Naive thymus-derived CD8-positive, alpha-beta T cell (primary cell): ENCODE measurements around the gene UBN2. TPM values are rescaled to one million over a fixed set of nuclear protein-coding genes. Genes with fewer than 3 reads are reported as not detected.

ENCODE experiments used
- ATAC-seq, 2 donors: fragments of 150-1000 bp; cut with Tn5 transposase in 1 of 2; sonication (Bioruptor Pico), chemical (Tn5 transposase) in 1 of 2; 1 replicate in 1 of 2; 2 replicates in 1 of 2; pipeline ENCODE4 v1.10.0; 2021; ENCODE audit warnings: mild to moderate bottlenecking in 2 of 2, moderate library complexity in 2 of 2
- POLR2A ChIA-PET: fragments of 350-600 bp; sonication (Branson Sonifier 250); formaldehyde crosslinking; loops from one replicate; lab custom pipeline; 2021; ENCODE audit warnings: antibody characterized with exemption; lab: Charles Lee
- DNase-seq, 10 donors: peaks; one replicate each; pipeline versions ENCODE4 v3.0.0 to v3.0.0-alpha.2; 2020 to 2022
- H3K27ac Mint-ChIP-seq, 10 donors: one replicate each; pipeline ENCODE4 v1.8.0; 2020 to 2022; ENCODE audit warnings: mild to moderate bottlenecking in 10 of 10, mixed read lengths in 10 of 10, moderate library complexity in 4 of 10, inconsistent platforms in 1 of 10
- H3K27me3 Mint-ChIP-seq, 5 donors: one replicate each; pipeline ENCODE4 v1.8.0; 2021 to 2022; ENCODE audit warnings: mixed read lengths in 5 of 5
- H3K36me3 Mint-ChIP-seq, 3 donors: one replicate each; pipeline ENCODE4 v1.8.0; 2020 to 2022; ENCODE audit warnings: mixed read lengths in 3 of 3, mild to moderate bottlenecking in 2 of 3, inconsistent platforms in 1 of 3
- H3K4me1 Mint-ChIP-seq, 4 donors: one replicate each; pipeline ENCODE4 v1.8.0; 2021 to 2022; ENCODE audit warnings: mixed read lengths in 4 of 4
- H3K4me3 Mint-ChIP-seq, 10 donors: one replicate each; pipeline ENCODE4 v1.8.0; 2020 to 2022; ENCODE audit warnings: mild to moderate bottlenecking in 10 of 10, mixed read lengths in 10 of 10, moderate library complexity in 6 of 10, inconsistent platforms in 1 of 10
- H3K9me3 Mint-ChIP-seq, 9 donors: one replicate each; pipeline ENCODE4 v1.8.0; 2020 to 2022; ENCODE audit warnings: mixed read lengths in 9 of 9, mild to moderate bottlenecking in 3 of 9, inconsistent platforms in 1 of 9, moderate library complexity in 1 of 9
- polyA plus RNA-seq, 3 donors: library from polyadenylated mRNA; unstranded; fragments of 300-500 nt; fragmentation: Illumina TruSeq; gene quantifications; one replicate each; pipeline ENCODE4 v1.2.3, GENCODE V29; 2021
- total RNA-seq, 8 experiments: library from RNA in 2 of 8; stranded (reverse) in 2 of 8; gene quantifications; one replicate each; pipeline ENCODE4 v1.2.3 and lab custom pipeline; 2021 to 2026

The UBN2 gene
- total and polyA plus RNA-seq, 5 experiments from 2014 or later, result 3.5 to 31.5 (median 5.9) TPM

DNA sequence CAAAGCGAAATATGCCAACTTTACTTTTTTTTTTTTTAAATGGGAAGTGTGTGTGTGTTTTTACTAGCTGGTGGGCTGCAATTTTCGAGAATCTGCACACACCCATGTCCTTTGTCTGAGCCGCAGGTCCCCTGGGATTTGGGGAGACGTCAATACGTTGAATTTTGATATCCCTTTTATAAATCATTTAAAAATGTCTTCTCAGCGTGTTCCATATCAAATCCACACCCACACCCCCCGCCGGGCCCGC, 109.7 kb downstream of the UBN2 start:
- Mint-ChIP-seq H3K9me3 (peaks cover 0 to 17% (median 4%) of the 10 kb centered on the region in 9 donors), H3K27ac (peak overlapping the region; percentile 98 to 100 (median 100)), H3K4me1 (peaks cover 25 to 46% (median 42%) of the 10 kb centered on the region in 4 donors), H3K27me3 (peaks cover 0 to 7% (median 0%) of the 10 kb centered on the region in 5 donors), H3K36me3 (peaks cover 4 to 8% (median 7%) of the 10 kb centered on the region in 3 donors), H3K4me3 (peak overlapping the region; percentile 93 to 100 (median 99))
- peak in 2 of 10 donors; percentile 69 to 84 for DNase-seq
- POLR2A ChIA-PET, result interaction anchor here (0.7 to 4.1 kb wide), 9 partner anchors 17 to 1137 kb away, joined by 3 to 78 read pairs (median 4); partner anchors contain the start of gene LUC7L2
- ATAC-seq, result no peak

DNA sequence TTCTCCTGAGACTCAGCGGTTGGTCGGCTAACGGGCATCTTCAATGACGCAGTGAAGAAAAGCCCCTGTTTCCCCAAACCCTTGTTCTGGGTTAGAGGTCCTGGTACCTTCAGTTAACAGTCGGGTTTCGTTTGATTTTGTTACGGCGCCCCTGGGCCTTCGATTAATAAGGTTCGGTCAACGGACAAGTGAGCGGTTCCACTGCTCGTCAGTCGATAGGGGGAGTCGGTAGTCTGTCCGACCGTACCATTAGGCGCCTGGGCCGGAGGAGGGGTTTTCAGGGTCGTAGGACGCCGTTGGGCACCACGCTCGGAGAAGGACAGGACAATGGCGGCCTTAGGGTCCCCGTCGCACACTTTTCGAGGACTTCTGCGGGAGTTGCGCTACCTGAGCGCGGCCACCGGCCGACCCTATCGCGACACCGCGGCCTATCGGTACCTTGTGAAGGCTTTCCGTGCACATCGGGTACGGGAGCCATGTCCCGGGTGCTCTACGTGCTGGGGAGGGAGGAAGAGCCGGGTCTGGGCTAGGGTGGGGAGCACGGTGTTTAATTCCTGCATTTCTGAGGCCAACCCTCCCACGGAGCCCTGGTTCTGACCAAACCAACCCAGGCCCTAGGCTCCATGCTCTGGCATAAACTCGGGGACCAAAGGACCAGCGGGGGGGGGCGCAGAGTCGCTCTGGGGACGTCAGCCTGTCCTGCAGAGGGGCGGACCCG, 110.2 kb downstream of the UBN2 start, which contains the start of gene FMC1:
Gene FMC1 (plus strand): TSS at position 280 of the 718 bp plus-strand sequence. CDS start 48 bp downstream, at position 328.
- POLR2A ChIA-PET, result interaction anchor here (0.7 to 4.1 kb wide), 8 partner anchors 16 to 834 kb away, joined by 3 to 78 read pairs (median 5); partner anchors contain the start of gene LUC7L2
- ATAC-seq, result peak; percentile 55 to 66
- peak; percentile 63 to 92 (median 86) for DNase-seq
- Mint-ChIP-seq H3K27me3 (peaks cover 0 to 7% (median 0%) of the 10 kb centered on the region in 5 donors), H3K36me3 (peaks cover 4 to 11% (median 7%) of the 10 kb centered on the region in 3 donors), H3K9me3 (peaks cover 0 to 17% (median 4%) of the 10 kb centered on the region in 9 donors), H3K4me1 (peaks cover 25 to 46% (median 42%) of the 10 kb centered on the region in 4 donors), H3K27ac (peak within 1 kb of the TSS; percentile 98 to 100 (median 100)), H3K4me3 (peak within 1 kb of the TSS; percentile 93 to 100 (median 99))

DNA sequence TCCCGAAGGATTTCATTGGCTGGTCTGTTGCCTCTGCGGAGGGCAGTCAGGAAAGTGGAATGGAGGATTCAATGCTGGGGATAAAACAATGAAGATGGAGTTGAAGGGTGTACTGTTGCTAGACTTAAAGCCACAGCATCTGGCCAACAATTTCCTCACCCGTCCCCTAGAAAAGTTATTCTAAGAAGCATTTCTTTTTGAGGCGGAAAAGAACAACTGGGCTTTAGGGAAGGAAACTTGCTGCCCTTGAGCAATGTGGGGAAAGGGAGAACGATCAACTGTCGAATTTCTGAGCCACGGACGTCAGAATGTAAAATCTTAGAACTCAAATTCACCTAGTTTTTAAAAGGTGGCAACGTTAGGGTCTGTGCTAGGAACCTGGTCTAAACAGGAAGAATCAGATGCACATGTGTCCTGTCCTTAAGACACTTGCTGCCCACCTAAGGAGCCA, 110.8 kb downstream of the UBN2 start:
- ATAC-seq, result no peak
- Mint-ChIP-seq H3K36me3 (peaks cover 5 to 16% (median 7%) of the 10 kb centered on the region in 3 donors), H3K4me3 (peak overlapping the region; percentile 93 to 100 (median 99)), H3K27ac (peak overlapping the region; percentile 98 to 100 (median 100)), H3K9me3 (peaks cover 0 to 17% (median 4%) of the 10 kb centered on the region in 9 donors), H3K27me3 (peaks cover 0 to 7% (median 0%) of the 10 kb centered on the region in 5 donors), H3K4me1 (peaks cover 27 to 46% (median 42%) of the 10 kb centered on the region in 4 donors)
- POLR2A ChIA-PET, result interaction anchor here (3.1 kb wide), 1 partner anchor 18 kb away, joined by 11 read pairs; the partner anchor contains the start of gene LUC7L2
- DNase-seq, result no peak

- Mint-ChIP-seq H3K27me3 (peaks cover 0 to 7% (median 0%) of the 10 kb centered on the region in 5 donors), H3K36me3 (peaks cover 8 to 36% (median 10%) of the 10 kb centered on the region in 3 donors), H3K27ac (peak overlapping the region in 1 of 10 donors; percentile 62), H3K9me3 (peaks cover 0 to 8% (median 2%) of the 10 kb centered on the region in 9 donors), H3K4me3 (peak overlapping the region in 1 of 10 donors; percentile 29), H3K4me1 (peaks cover 26 to 40% (median 35%) of the 10 kb centered on the region in 4 donors)
- no peak for ATAC-seq
- POLR2A ChIA-PET, result interaction anchor here (0.6 to 2.3 kb wide), 3 partner anchors 9 to 15 kb away, joined by 3 to 7 read pairs (median 7); partner anchors contain the start of gene LUC7L2
- no peak for DNase-seq
Observed at GRCh38 chr7:139345042-139345441, 114.0 kb downstream of the UBN2 start.

DNA sequence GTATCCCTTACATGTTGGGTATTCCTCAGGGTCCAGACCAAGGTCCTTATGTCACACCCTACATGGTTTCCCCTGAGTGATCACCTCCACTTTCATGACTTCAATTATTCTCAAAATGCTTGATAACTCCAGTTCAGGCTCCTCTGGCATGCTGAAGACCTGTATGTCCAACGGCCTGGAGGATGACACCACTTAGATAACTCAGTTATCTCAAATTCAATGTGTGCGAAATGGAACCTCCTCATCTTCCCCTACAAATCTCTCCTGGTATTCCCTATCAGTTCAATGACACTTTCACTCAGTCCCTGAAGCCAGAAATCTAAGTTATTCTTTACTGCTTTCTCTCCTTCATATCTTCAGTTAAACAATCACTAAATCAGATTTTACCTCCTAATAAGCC, 120.0 kb downstream of the UBN2 start:
- Mint-ChIP-seq H3K36me3 (peaks cover 10 to 49% (median 11%) of the 10 kb centered on the region in 3 donors), H3K27ac (peak overlapping the region in 3 of 10 donors; percentile 3 to 38 (median 34)), H3K27me3 (no peaks in the 10 kb centered on the region), H3K9me3 (no peaks in the 10 kb centered on the region), H3K4me1 (peaks cover 5 to 14% (median 11%) of the 10 kb centered on the region in 4 donors), H3K4me3 (no peak overlapping the region)
- ATAC-seq (no peak), DNase-seq (no peak)
- POLR2A ChIA-PET, result interaction anchor here (0.7 to 1.1 kb wide), 2 partner anchors 9 to 47 kb away, joined by 4 read pairs; partner anchors contain the start of gene LUC7L2

DNA sequence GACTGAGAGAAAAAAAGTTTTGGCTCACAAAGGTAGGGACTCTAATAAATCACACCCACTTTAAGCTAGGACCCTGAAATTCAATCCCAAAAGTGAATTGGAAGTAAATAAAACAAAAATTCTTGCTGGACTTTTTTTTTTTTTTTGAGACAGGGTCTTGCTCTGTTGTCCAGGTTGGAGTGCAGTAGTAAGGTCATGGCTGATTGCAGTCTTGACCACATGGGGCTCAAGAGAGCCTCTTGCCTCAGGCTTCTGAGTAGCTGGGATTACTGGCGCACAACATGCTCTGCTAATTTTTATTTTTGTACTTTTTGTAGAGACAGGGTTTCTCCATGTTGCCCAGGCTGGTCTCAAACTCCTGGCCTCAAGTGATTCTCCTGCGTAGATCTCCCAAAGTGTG, 123.7 kb downstream of the UBN2 start:
- no peaks in the 10 kb centered on the region for H3K9me3 Mint-ChIP-seq
- no peak overlapping the region for H3K27ac Mint-ChIP-seq
- no peaks in the 10 kb centered on the region for H3K27me3 Mint-ChIP-seq
- peaks cover 10 to 24% (median 23%) of the 10 kb centered on the region in 4 donors for H3K4me1 Mint-ChIP-seq
- ATAC-seq (no peak), DNase-seq (no peak)
- no peak overlapping the region for H3K4me3 Mint-ChIP-seq
- peaks cover 6 to 23% (median 8%) of the 10 kb centered on the region in 3 donors for H3K36me3 Mint-ChIP-seq
- POLR2A ChIA-PET, result no interaction called here

DNA sequence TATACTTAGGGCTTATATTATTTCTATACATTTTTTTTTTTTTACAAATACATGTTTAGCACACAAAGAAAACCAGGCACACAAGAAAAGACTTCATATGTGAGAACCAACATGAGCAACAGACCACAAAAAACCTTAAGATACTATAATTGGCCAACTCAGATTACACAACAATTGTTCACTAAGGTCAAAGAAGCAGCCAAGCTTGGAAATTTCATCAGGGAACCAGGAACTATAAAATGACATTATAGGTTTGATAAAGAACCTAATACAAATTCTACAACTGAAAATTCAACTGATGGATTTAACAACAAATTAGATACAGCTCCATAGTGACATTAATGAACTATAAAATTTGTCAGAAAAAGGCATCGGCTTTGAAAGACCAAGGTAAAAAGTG, 124.3 kb downstream of the UBN2 start:
- ATAC-seq (no peak), DNase-seq (no peak)
- POLR2A ChIA-PET, result interaction anchor here (1.5 kb wide), 1 partner anchor 15 kb away, joined by 5 read pairs; no protein-coding TSS in a partner anchor
- H3K4me1 Mint-ChIP-seq, result peaks cover 9 to 25% (median 23%) of the 10 kb centered on the region in 4 donors
- H3K27ac Mint-ChIP-seq, result peak overlapping the region in 1 of 10 donors; percentile 73
- no peaks in the 10 kb centered on the region for H3K27me3 Mint-ChIP-seq
- peaks cover 6 to 20% (median 6%) of the 10 kb centered on the region in 3 donors for H3K36me3 Mint-ChIP-seq
- H3K4me3 Mint-ChIP-seq, result no peak overlapping the region
- H3K9me3 Mint-ChIP-seq, result no peaks in the 10 kb centered on the region

Other genes with a start within 250 kb of the UBN2 start
- gene KIAA1549, start 249.8 kb upstream of the UBN2 start, total RNA-seq, result under 1 TPM; 0.39 to 0.47 TPM
- not detected for gene KIAA1549, start 249.8 kb upstream of the UBN2 start, polyA plus RNA-seq
- gene ZC3HAV1L, start 195.2 kb upstream of the UBN2 start, total RNA-seq, result under 1 TPM; 0.26 to 0.36 TPM
- gene ZC3HAV1L, start 195.2 kb upstream of the UBN2 start, polyA plus RNA-seq, result under 1 TPM in 1 of 3 donors, not detected in 2; 0.23 TPM
- gene ZC3HAV1, start 121.5 kb upstream of the UBN2 start, total RNA-seq, result 100 to 1,000 TPM; 202 to 214 TPM
- 100 to 1,000 TPM; 144 to 188 (median 162) TPM for gene ZC3HAV1, start 121.5 kb upstream of the UBN2 start, polyA plus RNA-seq
- 10 to 100 TPM; 11.5 to 12.0 TPM for gene FMC1, start 110.1 kb downstream of the UBN2 start, total RNA-seq
- 10 to 100 TPM; 45.3 to 62.1 (median 53.6) TPM for gene FMC1, start 110.1 kb downstream of the UBN2 start, polyA plus RNA-seq
- gene LUC7L2, start 128.7 kb downstream of the UBN2 start, total RNA-seq, result 100 to 1,000 TPM; 139 to 147 TPM
- gene LUC7L2, start 128.7 kb downstream of the UBN2 start, polyA plus RNA-seq, result 10 to 100 TPM; 51.6 to 80.6 (median 55.2) TPM